Immature natural killer cell (primary cell): Measurements from ENCODE around the gene EPM2AIP1. TPM values are rescaled to one million over a fixed set of nuclear protein-coding genes. Genes with fewer than 3 reads are reported as not detected.
"Not testable (repeated sequence)": the region's sequence is repeated elsewhere in the genome, so short reads cannot be mapped to it uniquely, and the experiment has no call there.

ENCODE experiments used
- DNase-seq, 3 donors: peaks; one replicate each; pipeline ENCODE4 v3.0.0; 2022; ENCODE audit warnings: mixed read lengths in 1 of 3
- H3K27ac Mint-ChIP-seq, 6 donors: one replicate each; pipeline ENCODE4 v1.8.0; 2020; ENCODE audit warnings: mixed read lengths in 6 of 6, mild to moderate bottlenecking in 5 of 6, inconsistent platforms in 4 of 6, moderate library complexity in 3 of 6
- H3K27me3 Mint-ChIP-seq, 3 donors: one replicate each; pipeline ENCODE4 v1.8.0; 2020 to 2021; ENCODE audit warnings: low read depth in 3 of 3, mild to moderate bottlenecking in 3 of 3, mixed read lengths in 3 of 3, moderate library complexity in 3 of 3, inconsistent platforms in 1 of 3
- H3K36me3 Mint-ChIP-seq, 3 donors: one replicate each; pipeline ENCODE4 v1.8.0; 2020; ENCODE audit warnings: mixed read lengths in 3 of 3, inconsistent platforms in 2 of 3, mild to moderate bottlenecking in 2 of 3
- H3K4me1 Mint-ChIP-seq, 2 donors: one replicate each; pipeline ENCODE4 v1.8.0; 2020; ENCODE audit warnings: inconsistent platforms in 2 of 2, mild to moderate bottlenecking in 2 of 2, mixed read lengths in 2 of 2, moderate library complexity in 1 of 2
- H3K4me3 Mint-ChIP-seq, 5 donors: one replicate each; pipeline ENCODE4 v1.8.0; 2020; ENCODE audit warnings: mild to moderate bottlenecking in 5 of 5, mixed read lengths in 5 of 5, inconsistent platforms in 3 of 5, moderate library complexity in 3 of 5
- H3K9me3 Mint-ChIP-seq, 6 donors: one replicate each; pipeline ENCODE4 v1.8.0; 2020; ENCODE audit warnings: mild to moderate bottlenecking in 6 of 6, mixed read lengths in 6 of 6, inconsistent platforms in 4 of 6, moderate library complexity in 3 of 6
- polyA plus RNA-seq, 3 donors: library from polyadenylated mRNA; unstranded; fragments of 300-500 nt; fragmentation: Illumina TruSeq; gene quantifications; one replicate each; pipeline ENCODE4 v1.2.3, GENCODE V29; 2021

EPM2AIP1 gene
- polyA plus RNA-seq, result 1 to 10 TPM; 5.1 to 5.9 (median 5.3) TPM

GRCh38 chr3:36992806-36993325 lies at the start of gene EPM2AIP1:
Gene EPM2AIP1, minus strand, starts transcription at chr3:36993131. Its CDS starts 54 bp downstream, at chr3:36993077.
- H3K9me3 Mint-ChIP-seq, result no peaks in the 10 kb centered on the region
- H3K27me3 Mint-ChIP-seq, result peaks cover 0 to 7% (median 3%) of the 10 kb centered on the region in 3 donors
- no peak within 1 kb of the TSS for H3K4me3 Mint-ChIP-seq
- H3K27ac Mint-ChIP-seq, result no peak within 1 kb of the TSS
- peak in 2 of 3 donors; percentile 100 for DNase-seq
- peaks cover 27 to 33% of the 10 kb centered on the region in 2 donors for H3K4me1 Mint-ChIP-seq
- peaks cover 20 to 22% (median 22%) of the 10 kb centered on the region in 3 donors for H3K36me3 Mint-ChIP-seq

- not testable (repeated sequence) for H3K27me3 Mint-ChIP-seq, H3K27ac Mint-ChIP-seq, H3K9me3 Mint-ChIP-seq, DNase-seq, H3K4me3 Mint-ChIP-seq
- H3K4me1 Mint-ChIP-seq, result peaks cover 0 to 11% of the 10 kb centered on the region in 2 donors
- H3K36me3 Mint-ChIP-seq, result peaks cover 13 to 39% (median 22%) of the 10 kb centered on the region in 3 donors
These were observed 49.8 kb upstream of the EPM2AIP1 start for GRCh38 chr3:37042712-37043111.

- Mint-ChIP-seq H3K27ac (peak overlapping the region in 1 of 6 donors; percentile 7), H3K4me3 (no peak overlapping the region), H3K4me1 (peaks cover 0 to 5% of the 10 kb centered on the region in 2 donors), H3K36me3 (peaks cover 15 to 36% (median 19%) of the 10 kb centered on the region in 3 donors), H3K27me3 (no peaks in the 10 kb centered on the region), H3K9me3 (no peaks in the 10 kb centered on the region)
- DNase-seq, result no peak
These were observed 48.7 kb upstream of the EPM2AIP1 start for GRCh38 chr3:37041546-37042195.

- Mint-ChIP-seq H3K36me3 (peaks cover 24 to 44% (median 33%) of the 10 kb centered on the region in 3 donors), H3K4me1 (peaks cover 0 to 5% of the 10 kb centered on the region in 2 donors), H3K4me3 (no peak overlapping the region), H3K27ac (peak overlapping the region in 4 of 6 donors; percentile 27 to 51 (median 29)), H3K27me3 (no peaks in the 10 kb centered on the region), H3K9me3 (no peaks in the 10 kb centered on the region)
- DNase-seq, result no peak
These were observed 47.3 kb upstream of the EPM2AIP1 start for GRCh38 chr3:37040231-37040630.

- H3K27me3 Mint-ChIP-seq, result no peaks in the 10 kb centered on the region
- no peak for DNase-seq
- peaks cover 0 to 5% of the 10 kb centered on the region in 2 donors for H3K4me1 Mint-ChIP-seq
- peaks cover 29 to 46% (median 40%) of the 10 kb centered on the region in 3 donors for H3K36me3 Mint-ChIP-seq
- H3K9me3 Mint-ChIP-seq, result no peaks in the 10 kb centered on the region
- no peak overlapping the region for H3K4me3 Mint-ChIP-seq
- H3K27ac Mint-ChIP-seq, result peak overlapping the region in 3 of 6 donors; percentile 34 to 55 (median 51)
These were observed 46.4 kb upstream of the EPM2AIP1 start for GRCh38 chr3:37039161-37039846.

- Mint-ChIP-seq H3K27me3 (no peaks in the 10 kb centered on the region), H3K4me1 (peaks cover 0 to 5% of the 10 kb centered on the region in 2 donors), H3K36me3 (peaks cover 31 to 54% (median 49%) of the 10 kb centered on the region in 3 donors), H3K27ac (no peak overlapping the region), H3K9me3 (no peaks in the 10 kb centered on the region), H3K4me3 (no peak overlapping the region)
- no peak for DNase-seq
These were observed 44.4 kb upstream of the EPM2AIP1 start for GRCh38 chr3:37037352-37037751.

GRCh38 chr3:37032961-37033360 lies 40.0 kb upstream of the EPM2AIP1 start:
- Mint-ChIP-seq H3K4me1 (no peaks in the 10 kb centered on the region), H3K27me3 (peaks cover 0 to 1% (median 0%) of the 10 kb centered on the region in 3 donors), H3K9me3 (no peaks in the 10 kb centered on the region), H3K4me3 (no peak overlapping the region), H3K27ac (no peak overlapping the region), H3K36me3 (peaks cover 34 to 70% (median 36%) of the 10 kb centered on the region in 3 donors)
- no peak for DNase-seq

GRCh38 chr3:37031096-37031682 lies 38.3 kb upstream of the EPM2AIP1 start:
- Mint-ChIP-seq H3K4me1 (no peaks in the 10 kb centered on the region), H3K4me3 (no peak overlapping the region), H3K36me3 (peaks cover 32 to 61% (median 32%) of the 10 kb centered on the region in 3 donors), H3K27me3 (peaks cover 0 to 1% (median 0%) of the 10 kb centered on the region in 3 donors), H3K9me3 (no peaks in the 10 kb centered on the region), H3K27ac (peak overlapping the region in 1 of 6 donors; percentile 60)
- DNase-seq, result no peak

- no peak overlapping the region for H3K4me3 Mint-ChIP-seq
- no peaks in the 10 kb centered on the region for H3K4me1 Mint-ChIP-seq
- DNase-seq, result no peak
- no peaks in the 10 kb centered on the region for H3K9me3 Mint-ChIP-seq
- peaks cover 28 to 61% (median 31%) of the 10 kb centered on the region in 3 donors for H3K36me3 Mint-ChIP-seq
- H3K27ac Mint-ChIP-seq, result peak overlapping the region in 1 of 6 donors; percentile 60
- H3K27me3 Mint-ChIP-seq, result peaks cover 0 to 1% (median 0%) of the 10 kb centered on the region in 3 donors
These were observed 37.7 kb upstream of the EPM2AIP1 start for GRCh38 chr3:37030588-37030987.

GRCh38 chr3:37029516-37030163 lies 36.7 kb upstream of the EPM2AIP1 start:
- no peaks in the 10 kb centered on the region for H3K4me1 Mint-ChIP-seq
- H3K36me3 Mint-ChIP-seq, result peaks cover 19 to 56% (median 21%) of the 10 kb centered on the region in 3 donors
- H3K4me3 Mint-ChIP-seq, result no peak overlapping the region
- H3K27me3 Mint-ChIP-seq, result peaks cover 0 to 1% (median 0%) of the 10 kb centered on the region in 3 donors
- no peak overlapping the region for H3K27ac Mint-ChIP-seq
- no peaks in the 10 kb centered on the region for H3K9me3 Mint-ChIP-seq
- no peak for DNase-seq

GRCh38 chr3:37029111-37029510 lies 36.2 kb upstream of the EPM2AIP1 start:
- Mint-ChIP-seq H3K27me3 (peaks cover 0 to 1% (median 0%) of the 10 kb centered on the region in 3 donors), H3K36me3 (peaks cover 18 to 53% (median 18%) of the 10 kb centered on the region in 3 donors), H3K4me1 (no peaks in the 10 kb centered on the region), H3K9me3 (no peaks in the 10 kb centered on the region), H3K27ac (peak overlapping the region in 1 of 6 donors; percentile 13), H3K4me3 (no peak overlapping the region)
- DNase-seq, result no peak

GRCh38 chr3:37028329-37028728 lies 35.4 kb upstream of the EPM2AIP1 start:
- peaks cover 0 to 1% (median 0%) of the 10 kb centered on the region in 3 donors for H3K27me3 Mint-ChIP-seq
- H3K36me3 Mint-ChIP-seq, result peaks cover 12 to 52% (median 18%) of the 10 kb centered on the region in 3 donors
- H3K9me3 Mint-ChIP-seq, result no peaks in the 10 kb centered on the region
- H3K4me1 Mint-ChIP-seq, result no peaks in the 10 kb centered on the region
- DNase-seq, result no peak
- no peak overlapping the region for H3K4me3 Mint-ChIP-seq
- no peak overlapping the region for H3K27ac Mint-ChIP-seq

GRCh38 chr3:37026851-37027250 lies 33.9 kb upstream of the EPM2AIP1 start:
- no peaks in the 10 kb centered on the region for H3K9me3 Mint-ChIP-seq
- peaks cover 0 to under 1% (median 0%) of the 10 kb centered on the region in 3 donors for H3K27me3 Mint-ChIP-seq
- H3K36me3 Mint-ChIP-seq, result peaks cover 16 to 54% (median 20%) of the 10 kb centered on the region in 3 donors
- no peak for DNase-seq
- H3K4me1 Mint-ChIP-seq, result no peaks in the 10 kb centered on the region
- H3K27ac Mint-ChIP-seq, result no peak overlapping the region
- no peak overlapping the region for H3K4me3 Mint-ChIP-seq
